GM12891 (cell line): Measurements from ENCODE around the gene SLC9B2.

Experiments used
- PAX5 ChIP-seq: IDR thresholded peaks from 2 replicates; pipeline ENCODE4 v1.6.1; 2011; ENCODE audit warnings: low read length, moderate library complexity, mild to moderate bottlenecking; ENCODE audit not compliant: insufficient read depth, severe bottlenecking
- POLR2A ChIP-seq: IDR thresholded peaks from 2 replicates; pipeline ENCODE4 v1.6.1; 2011; ENCODE audit warnings: low read depth, low read length, control low read depth
- POLR2AphosphoS5 ChIP-seq: IDR thresholded peaks from 2 replicates; pipeline ENCODE4 v1.6.1; 2011; ENCODE audit warnings: low read depth, low read length, control low read depth
- POU2F2 ChIP-seq: IDR thresholded peaks from 2 replicates; pipeline ENCODE4 v1.6.1; 2011; ENCODE audit warnings: low read depth, mild to moderate bottlenecking, control low read depth, low read length, moderate library complexity
- SPI1 ChIP-seq: IDR thresholded peaks from 2 replicates; pipeline ENCODE4 v1.6.1; 2011; ENCODE audit warnings: low read depth, low read length, control low read depth
- TAF1 ChIP-seq: IDR thresholded peaks from 2 replicates; pipeline ENCODE4 v1.6.1; 2011; ENCODE audit warnings: low read depth, low read length, control low read depth

DNA sequence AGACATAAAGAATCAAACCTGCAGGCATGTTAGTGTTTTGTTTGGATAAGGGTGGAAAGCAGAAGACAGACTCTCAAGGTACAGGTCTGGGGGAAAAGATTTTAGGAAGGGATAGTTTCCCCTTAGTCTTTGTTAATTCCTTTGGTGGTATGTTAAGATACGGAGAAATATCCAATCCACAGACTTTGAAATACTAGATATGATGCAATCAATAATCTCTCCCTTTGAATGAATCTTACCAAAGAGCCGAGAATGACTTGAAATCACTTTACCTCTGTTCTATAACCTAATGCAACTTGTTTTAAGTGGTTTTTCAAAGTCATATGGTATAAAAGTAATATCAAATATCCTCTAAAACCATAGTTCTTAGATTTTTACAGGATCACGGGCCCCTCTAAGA is 28.3 kb upstream of the SLC9B2 start:
- no peak for TF ChIP-seq POLR2AphosphoS5
- no peak for TF ChIP-seq TAF1
- TF ChIP-seq SPI1, result no peak
- no peak for TF ChIP-seq PAX5
- TF ChIP-seq POLR2A, result no peak
- no peak for TF ChIP-seq POU2F2
